Measurements from ENCODE around the gene OTOGL. TPM values are rescaled to one million over a fixed set of nuclear protein-coding genes. Genes with fewer than 3 reads are reported as not detected.

The OTOGL gene
- polyA plus RNA-seq, 1 donor from 2014 or later, result 0.33 TPM

DNA sequence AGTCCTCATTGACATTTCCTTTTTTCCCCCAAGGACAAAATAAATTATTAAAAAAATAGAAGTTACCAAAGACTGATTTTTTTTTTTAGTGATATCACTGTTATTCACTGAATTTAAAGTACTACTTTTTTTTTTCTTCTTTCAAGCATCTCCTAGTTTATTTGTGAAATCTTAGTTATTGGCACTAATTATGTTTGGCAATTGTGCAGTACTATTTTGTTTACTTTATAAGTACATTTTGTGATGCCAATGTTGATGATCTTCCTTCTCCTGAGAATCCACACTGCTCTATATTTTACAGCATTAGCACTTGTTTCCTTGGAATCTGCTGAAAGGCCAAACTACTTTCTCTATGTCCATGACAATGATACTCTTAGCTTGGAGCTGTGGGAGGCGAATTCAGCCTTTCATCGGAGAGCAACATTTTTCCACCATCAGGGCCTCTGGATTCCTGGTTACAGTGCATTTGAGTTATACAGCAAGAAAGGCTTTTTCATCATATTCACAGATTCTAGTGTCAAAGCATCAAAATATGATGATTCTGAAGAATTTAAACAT lies 220.9 kb downstream of the OTOGL start:
- Histone ChIP-seq H3K9me3 (ENCODE audit: low read length) (no peaks in the 10 kb centered on the region), H3K4me3 (ENCODE audit: low read length) (no peak overlapping the region), H3K27me3 (ENCODE audit: insufficient read depth, low read depth, low read length) (no peaks in the 10 kb centered on the region), H4K20me1 (ENCODE audit: insufficient read depth) (no peaks in the 10 kb centered on the region), H3K4me2 (ENCODE audit: low read length) (no peak overlapping the region), H3K36me3 (ENCODE audit: insufficient read depth, low read length) (no peaks in the 10 kb centered on the region), H3K9me2 (ENCODE audit: insufficient read depth, low read length) (no peaks in the 10 kb centered on the region), H3K27ac (ENCODE audit: low read length) (no peak overlapping the region), H3K79me2 (replicated peaks; ENCODE audit: insufficient read depth, low read length) (no peaks in the 10 kb centered on the region), H3F3A (ENCODE audit: insufficient read depth, low read length, poor library complexity, severe bottlenecking) (no peaks in the 10 kb centered on the region), H2AFZ (ENCODE audit: low read depth, low read length) (no peak overlapping the region), H3K9ac (ENCODE audit: low read length) (no peak overlapping the region)
- TF ChIP-seq TAF1 (IDR thresholded peaks at IDR 0.05; ENCODE audit: low read depth) (no peak), REST (IDR thresholded peaks at IDR 0.05; ENCODE audit: borderline replicate concordance) (no peak), RAD21 (conservative IDR thresholded peaks at IDR 0.05) (no peak), SMC3 (conservative IDR thresholded peaks at IDR 0.05; ENCODE audit: poor library complexity) (no peak), EZH2 (IDR thresholded peaks at IDR 0.05; ENCODE audit: borderline replicate concordance, insufficient read depth, low read length, poor library complexity, severe bottlenecking) (no peak), POLR2AphosphoS5 (IDR thresholded peaks at IDR 0.05) (no peak), MXI1 (conservative IDR thresholded peaks at IDR 0.05; ENCODE audit: poor library complexity, severe bottlenecking) (no peak), EP300 (conservative IDR thresholded peaks at IDR 0.05; ENCODE audit: poor library complexity, severe bottlenecking) (no peak)
- TF ChIP-seq, protein P1, sequence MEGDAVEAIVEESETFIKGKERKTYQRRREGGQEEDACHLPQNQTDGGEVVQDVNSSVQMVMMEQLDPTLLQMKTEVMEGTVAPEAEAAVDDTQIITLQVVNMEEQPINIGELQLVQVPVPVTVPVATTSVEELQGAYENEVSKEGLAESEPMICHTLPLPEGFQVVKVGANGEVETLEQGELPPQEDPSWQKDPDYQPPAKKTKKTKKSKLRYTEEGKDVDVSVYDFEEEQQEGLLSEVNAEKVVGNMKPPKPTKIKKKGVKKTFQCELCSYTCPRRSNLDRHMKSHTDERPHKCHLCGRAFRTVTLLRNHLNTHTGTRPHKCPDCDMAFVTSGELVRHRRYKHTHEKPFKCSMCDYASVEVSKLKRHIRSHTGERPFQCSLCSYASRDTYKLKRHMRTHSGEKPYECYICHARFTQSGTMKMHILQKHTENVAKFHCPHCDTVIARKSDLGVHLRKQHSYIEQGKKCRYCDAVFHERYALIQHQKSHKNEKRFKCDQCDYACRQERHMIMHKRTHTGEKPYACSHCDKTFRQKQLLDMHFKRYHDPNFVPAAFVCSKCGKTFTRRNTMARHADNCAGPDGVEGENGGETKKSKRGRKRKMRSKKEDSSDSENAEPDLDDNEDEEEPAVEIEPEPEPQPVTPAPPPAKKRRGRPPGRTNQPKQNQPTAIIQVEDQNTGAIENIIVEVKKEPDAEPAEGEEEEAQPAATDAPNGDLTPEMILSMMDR (IDR thresholded peaks at IDR 0.05; ENCODE audit: poor library complexity, severe bottlenecking), result no peak

GRCh38 chr12:80321653-80322052 lies 222.3 kb downstream of the OTOGL start:
- H2AFZ ChIP-seq (ENCODE audit: low read depth, low read length), result no peak overlapping the region
- H3K9me2 ChIP-seq (ENCODE audit: insufficient read depth, low read length), result no peaks in the 10 kb centered on the region
- no peaks in the 10 kb centered on the region for H3K9me3 ChIP-seq (ENCODE audit: low read length)
- H3F3A ChIP-seq (ENCODE audit: insufficient read depth, low read length, poor library complexity, severe bottlenecking), result no peaks in the 10 kb centered on the region
- no peaks in the 10 kb centered on the region for H3K27me3 ChIP-seq (ENCODE audit: insufficient read depth, low read depth, low read length)
- TF ChIP-seq EZH2 (IDR thresholded peaks at IDR 0.05; ENCODE audit: borderline replicate concordance, insufficient read depth, low read length, poor library complexity, severe bottlenecking) (no peak), POLR2AphosphoS5 (IDR thresholded peaks at IDR 0.05) (peak; percentile 59)
- no peak overlapping the region for H3K9ac ChIP-seq (ENCODE audit: low read length)
- H4K20me1 ChIP-seq (ENCODE audit: insufficient read depth), result no peaks in the 10 kb centered on the region
- no peak overlapping the region for H3K27ac ChIP-seq (ENCODE audit: low read length)
- no peak overlapping the region for H3K4me3 ChIP-seq (ENCODE audit: low read length)
- H3K79me2 ChIP-seq (replicated peaks; ENCODE audit: insufficient read depth, low read length), result no peaks in the 10 kb centered on the region
- no peaks in the 10 kb centered on the region for H3K36me3 ChIP-seq (ENCODE audit: insufficient read depth, low read length)
- H3K4me2 ChIP-seq (ENCODE audit: low read length), result no peak overlapping the region

All from neural cell (in vitro differentiated cells).